Measurements from ENCODE around the gene ETHE1.
"Not testable (repeated sequence)": the region's sequence is repeated elsewhere in the genome, so short reads cannot be mapped to it uniquely, and the experiment has no call there.

The ETHE1 gene

DNA sequence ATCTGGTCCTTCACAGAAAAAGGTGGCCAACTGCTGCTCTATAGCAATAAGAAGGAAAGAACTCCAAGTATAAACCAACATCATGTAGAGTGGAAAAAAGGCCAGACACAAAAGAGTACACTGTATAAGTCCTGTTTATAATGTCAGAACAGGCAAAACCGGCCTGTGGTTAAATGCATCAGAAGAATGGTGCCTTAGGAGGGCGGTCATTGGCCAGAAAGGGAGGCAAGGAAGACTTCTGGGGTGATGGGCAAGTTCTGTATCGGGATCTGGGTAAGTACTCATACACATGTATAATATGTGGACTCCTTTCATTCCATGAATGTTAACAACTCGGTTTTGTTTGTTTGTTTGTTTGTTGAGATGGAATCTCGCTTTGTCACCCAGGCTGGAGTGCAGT is 4.1 kb downstream of the ETHE1 start:
- no peak for DNase-seq

DNA sequence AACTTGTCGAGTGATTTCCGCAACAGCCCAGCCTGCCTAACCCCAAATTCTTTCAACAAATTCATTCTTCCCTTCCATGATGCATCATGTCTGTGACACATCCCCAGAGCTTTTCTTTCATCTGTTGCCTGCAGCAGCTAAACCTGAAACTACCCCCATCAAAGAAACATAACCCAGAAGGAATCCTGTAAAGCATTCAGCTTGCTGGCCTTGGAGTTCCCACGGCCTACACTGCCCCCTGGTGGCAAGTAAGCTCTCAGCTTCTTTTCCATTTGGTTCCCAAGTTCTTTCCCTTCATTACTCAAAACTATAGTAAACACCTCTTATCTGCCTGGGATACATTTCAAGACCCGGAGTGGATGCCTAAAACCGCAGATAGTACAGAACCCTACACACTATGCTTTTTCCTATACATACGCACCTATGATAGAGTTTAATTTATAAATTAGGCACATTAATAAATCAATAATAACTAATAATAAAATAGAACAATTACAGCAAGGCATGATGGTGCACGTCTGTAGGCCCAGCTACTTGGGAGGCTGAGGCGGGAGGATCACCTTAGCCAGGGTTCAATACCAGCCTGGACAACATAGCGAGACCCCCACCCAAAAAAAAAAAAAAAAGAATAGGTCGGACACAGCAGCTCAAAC is 7.4 kb downstream of the ETHE1 start:
- peak; percentile 74 for DNase-seq

DNA sequence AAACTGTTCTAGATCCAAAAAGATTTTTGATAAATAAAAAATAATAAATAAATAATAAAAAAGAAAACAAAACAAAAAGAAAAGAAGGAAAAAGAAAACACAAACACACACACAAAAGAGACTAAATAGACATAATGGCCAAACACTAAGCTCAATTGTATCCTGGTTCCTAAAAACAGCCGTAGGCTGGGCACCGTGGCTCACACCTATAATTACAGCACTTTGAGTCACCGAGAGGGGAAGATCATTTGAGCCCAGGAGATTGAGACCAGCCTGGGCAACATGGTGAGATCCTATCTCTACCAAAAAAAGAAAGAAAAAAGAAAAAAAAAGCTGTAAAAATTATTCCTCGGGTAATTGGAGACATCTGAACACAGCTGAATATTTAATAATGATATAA is 8.9 kb downstream of the ETHE1 start:
- DNase-seq = no peak

DNA sequence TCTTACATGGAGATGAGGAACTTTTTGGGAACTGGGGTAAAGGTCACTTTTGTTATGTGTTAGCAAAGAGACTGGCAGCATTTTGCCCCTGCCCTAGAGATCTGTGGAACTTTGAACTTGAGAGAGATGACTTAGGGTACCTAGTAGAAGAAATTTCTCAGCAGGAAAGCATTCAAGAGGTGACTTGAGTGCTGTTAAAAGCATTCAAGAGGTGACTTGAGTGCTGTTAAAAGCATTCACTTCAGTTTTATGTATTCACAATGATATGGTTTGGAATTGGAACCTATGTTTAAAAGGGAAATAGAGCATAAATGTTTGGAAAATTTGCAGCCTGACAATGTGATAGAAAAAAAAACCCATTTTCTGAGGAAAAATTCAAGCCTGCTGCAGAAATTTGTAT is 14.6 kb downstream of the ETHE1 start:
- DNase-seq = not testable (repeated sequence)

DNA sequence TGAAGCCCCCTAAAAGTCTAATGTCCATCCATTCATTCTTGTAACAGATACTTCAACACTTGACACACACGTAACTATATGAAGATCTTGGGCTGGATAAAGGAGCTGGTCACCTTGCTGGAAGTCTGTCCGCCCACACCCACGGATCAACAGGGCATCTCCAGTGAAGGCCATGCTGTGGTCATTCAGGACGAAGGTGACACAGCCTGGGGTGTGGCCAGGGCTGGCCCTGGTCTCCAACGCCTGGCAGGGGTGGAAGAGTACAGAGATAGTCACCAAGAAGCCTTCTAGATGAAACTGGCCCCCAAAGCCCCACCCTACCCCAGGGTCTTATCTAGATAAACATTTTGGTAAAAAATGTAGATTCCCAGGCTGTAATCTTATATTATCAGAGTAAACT is 15.7 kb downstream of the ETHE1 start:
- DNase-seq = no peak

DNA sequence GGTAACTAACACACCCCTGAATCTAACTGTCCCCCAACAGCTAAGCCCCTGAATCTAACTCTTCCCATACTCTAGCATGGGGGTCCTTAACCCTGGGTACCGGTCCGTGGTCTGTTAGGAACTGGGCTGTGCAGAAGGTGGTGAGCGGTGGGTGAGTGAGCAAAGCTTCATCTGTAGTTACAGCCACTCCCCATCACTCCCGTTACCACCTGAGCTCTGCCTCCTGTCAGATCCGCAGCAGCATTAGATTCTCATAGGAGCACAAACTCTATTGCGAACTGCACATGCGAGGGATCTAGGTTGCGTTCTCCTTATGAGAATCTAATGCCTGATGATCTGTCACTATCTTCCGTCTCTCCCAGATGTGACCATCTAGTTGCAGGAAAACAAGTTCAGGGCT is 16.3 kb downstream of the ETHE1 start:
- DNase-seq = no peak

DNA sequence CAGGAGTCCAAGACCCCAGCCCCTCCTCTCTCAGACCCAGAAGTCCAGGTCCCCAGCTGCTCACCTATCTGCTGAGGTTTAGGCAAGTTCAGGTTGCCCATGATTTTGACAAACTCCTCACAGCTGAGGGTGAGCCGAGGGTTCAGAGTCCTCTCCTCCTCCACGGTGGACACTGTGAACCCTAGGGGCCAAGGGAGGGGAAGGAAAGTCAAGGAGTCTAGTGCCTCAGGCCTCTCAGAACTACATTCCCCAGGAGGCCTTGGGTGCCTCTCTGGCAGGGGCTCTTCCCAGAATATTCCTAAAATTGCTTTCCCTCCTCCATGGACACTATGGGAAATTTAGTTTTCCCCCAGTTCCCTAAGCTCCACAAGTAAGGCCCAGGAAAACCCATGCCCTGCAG is 19.1 kb downstream of the ETHE1 start:
- DNase-seq = no peak

DNA sequence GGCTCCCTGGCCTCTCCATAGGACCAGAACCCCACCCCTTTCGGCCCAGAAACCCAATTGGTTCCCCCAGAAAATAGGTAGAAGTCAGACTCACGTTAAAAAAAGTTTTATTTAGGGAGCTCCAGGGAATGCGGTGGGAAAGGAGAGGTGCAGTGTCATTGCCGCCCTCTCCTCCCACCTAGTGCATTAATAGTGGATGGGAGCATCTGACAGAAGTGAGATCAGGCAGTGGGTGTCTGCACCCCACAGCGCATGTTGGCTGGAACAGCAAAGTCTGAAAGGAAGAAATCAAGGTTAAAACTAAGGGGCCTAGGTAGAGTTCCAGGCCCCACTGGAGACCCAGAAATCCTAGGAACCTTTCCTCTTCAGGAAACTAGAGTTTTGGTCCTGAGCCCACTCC is 20.4 kb downstream of the ETHE1 start:
- DNase-seq = no peak

DNA sequence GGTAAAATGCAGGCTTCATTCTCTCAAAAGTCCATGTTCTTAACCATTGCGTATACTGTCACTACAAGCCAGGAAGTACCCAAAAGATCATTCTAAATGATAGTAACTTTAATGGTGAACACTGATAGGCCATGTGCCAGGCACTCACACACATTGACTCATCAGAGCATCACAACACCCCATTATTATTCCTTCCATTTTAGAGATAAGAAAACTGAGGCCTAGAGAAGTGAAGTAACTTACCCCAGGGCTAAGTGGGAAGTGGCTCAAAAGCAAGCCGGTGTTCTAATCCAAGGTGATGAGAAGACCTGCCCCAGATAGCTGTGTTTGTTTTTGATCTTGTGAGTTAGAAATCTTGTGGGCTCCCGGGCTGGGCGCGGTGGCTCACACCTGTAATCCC is 21.1 kb downstream of the ETHE1 start:
- DNase-seq = no peak

DNA sequence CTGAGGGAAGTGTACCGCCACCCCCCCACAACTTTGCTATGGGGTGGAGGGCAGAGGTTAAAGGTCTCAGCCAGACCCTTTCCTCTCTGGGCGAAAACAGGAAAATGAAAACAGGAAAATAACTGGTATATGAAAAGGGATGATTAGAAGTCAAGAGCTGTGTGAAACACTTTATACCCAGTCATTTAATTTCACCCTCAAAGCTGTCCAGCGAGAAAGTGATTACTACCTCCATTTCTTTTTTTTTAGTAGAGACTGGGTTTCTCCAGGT is 21.9 kb downstream of the ETHE1 start:
- no peak for DNase-seq

DNA sequence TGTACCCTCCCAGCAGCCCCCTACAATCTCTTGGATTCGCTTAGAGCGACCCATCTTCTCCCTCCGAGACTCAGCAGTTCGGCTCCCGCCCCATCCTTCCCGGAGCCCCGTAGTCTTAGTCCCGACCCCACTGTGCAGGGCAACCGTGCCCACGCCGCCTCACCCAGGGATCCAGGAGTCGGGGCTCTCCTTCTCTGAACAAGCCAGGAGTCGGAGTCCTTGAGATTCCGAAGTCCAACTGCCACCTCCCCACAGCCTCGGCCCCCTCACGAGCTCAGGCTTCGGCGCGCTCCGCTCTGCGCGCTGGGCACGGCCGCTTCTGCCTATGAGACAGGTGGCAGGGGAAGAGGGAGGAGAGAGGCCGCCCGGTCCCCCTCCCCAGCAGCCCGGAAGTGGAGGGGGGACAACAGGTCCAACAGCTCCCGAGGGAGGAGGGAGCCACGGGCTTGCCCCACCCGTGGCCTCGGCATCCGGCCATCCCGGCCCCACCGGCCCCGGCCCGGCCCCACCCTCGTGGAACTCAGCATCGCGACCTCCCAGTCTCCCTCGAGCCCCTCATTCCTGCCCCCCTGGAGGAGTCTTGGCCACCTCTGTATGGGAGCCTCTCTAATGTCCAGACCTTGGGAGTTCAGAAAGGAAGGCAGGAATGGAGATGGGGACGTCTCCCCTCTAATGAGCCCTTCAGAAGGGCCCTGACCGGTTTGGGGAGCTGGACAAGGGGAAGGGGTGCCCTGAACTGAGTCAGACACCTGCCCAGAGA is 22.4 kb downstream of the ETHE1 start, which contains the start of gene PHLDB3:
PHLDB3 (minus strand) TSS at position 321 of the 760 bp plus-strand sequence. CDS start 628 bp downstream, outside the sequence.
- DNase-seq = peak; percentile 36

DNA sequence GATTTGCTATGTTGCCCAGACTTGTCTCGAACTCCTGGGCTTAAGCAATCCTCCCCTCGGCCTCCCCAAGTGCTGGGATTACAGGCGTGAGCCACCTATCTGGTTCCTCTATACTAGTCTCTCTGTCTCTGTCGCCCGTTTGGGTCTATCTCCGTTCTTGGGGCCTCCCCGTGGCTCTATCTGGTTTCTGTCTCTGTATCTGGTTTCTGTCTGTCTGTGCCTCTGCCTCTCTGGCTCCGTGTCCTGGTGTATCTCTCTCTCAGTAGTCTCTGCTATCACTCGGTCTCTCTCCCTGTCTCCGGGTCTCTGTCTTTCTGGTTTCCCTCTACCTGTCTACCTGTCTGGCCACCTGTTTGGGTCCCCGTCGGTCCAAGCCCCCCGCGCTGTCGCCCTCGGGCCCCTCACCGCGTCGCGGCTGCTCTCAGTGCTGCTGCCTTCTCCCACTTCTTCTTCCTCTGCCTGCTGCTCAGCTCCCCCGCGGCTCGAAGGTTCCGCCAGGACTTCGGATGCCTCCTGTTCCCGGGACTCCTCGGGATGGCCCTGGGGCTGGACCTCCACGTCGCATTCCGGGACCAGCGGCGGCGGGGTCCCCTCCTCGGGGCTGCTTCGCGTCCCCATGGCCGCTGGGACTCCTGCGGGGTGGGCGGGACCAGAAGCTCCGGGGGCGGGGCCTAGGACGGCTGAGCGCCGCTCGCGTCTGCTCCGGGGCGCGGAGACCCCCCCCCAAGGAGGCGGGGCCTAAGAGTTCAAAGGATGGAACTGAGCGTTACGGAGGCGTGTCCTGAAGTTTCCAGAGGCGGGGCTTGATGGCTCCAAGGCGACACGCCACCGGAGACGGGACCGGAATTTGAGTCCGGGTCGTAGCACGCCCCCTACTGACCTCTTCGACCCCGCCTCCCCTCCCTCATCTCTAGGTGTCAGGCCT is 23.2 kb downstream of the ETHE1 start:
- peak; percentile 88 for DNase-seq

DNA sequence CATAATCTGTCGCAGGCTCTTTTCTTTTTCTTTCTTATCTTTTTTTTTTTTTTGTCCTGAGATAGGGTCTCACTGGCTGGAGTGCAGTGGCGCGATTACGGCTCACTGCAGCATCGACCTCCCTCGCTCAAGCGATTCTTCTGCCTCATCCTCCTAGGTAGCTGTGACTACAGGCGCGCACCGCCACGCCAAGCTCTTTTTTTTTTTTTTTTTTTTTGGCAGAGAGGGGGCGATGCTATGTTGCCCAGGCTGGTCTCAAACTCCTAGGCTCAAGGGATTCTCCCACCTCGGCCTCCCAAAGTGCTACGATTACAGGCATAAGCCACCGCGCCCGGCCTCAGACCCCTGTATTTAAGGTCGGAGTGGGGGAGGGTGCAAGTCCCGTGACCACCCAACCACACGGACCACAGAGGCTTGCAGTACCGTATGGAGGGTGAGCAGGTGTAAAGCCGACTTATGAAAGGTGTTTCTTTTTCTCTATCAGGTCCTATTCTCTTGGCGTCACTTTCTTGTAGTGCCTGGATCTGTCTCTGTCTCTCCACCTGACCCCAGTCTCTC is 24.5 kb downstream of the ETHE1 start:
- no peak for DNase-seq

DNA sequence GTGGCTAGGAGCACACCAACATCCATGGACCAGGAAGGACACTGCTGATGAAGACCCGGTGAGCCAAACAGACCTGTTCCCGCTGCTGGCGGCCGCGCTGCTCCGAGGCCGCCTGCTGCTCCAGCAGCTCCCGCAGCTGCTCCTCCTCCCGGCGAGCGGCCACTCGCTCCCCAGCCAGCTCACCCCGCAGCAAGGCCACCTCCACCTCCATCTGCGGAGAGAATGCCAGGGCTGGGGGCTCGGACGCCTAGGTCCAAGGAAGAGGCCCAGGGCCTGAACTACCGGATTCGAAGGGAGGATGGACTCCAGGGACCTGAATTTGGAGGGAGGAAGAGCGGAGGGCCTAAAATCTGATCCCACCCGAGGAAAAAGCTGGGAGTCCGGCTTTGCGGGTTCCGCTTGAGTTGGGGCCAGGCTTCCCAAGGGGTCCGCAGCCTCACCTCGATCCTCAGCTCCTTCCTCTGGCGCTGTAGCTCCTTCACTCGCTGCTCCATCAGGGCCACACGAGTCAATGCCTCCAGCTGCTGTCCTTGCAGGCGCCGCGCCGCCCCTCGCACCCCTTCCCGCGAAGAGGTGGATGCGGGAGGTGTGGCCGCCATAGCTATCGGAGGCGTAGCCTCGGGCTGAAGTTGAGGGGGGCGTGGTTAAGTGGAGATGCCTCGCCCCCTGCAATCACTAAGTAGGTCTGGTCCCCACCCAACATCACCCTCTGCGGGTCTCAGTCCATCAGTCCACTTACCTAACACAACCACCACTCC is 25.2 kb downstream of the ETHE1 start:
- DNase-seq = no peak

DNA sequence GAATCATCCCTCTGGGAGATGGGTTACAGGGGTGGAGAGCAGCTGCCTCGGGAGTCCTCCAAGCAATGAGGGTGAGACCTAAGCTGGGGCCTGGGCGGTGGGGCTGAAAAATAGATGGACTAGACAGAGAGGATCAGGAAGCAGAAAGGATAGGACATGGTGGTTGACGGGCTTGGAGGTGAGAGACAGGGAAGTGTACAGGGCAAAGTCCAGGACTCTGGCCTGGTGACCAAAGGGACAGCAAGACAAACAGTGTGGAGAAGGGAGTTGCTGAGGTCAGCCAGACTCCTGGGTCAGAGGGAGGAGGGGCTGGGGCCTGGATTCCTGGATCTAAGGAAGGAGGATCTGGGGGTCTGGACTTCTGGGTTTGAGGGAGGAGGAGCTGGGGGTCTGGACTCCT is 28.0 kb downstream of the ETHE1 start:
- DNase-seq = no peak

DNA sequence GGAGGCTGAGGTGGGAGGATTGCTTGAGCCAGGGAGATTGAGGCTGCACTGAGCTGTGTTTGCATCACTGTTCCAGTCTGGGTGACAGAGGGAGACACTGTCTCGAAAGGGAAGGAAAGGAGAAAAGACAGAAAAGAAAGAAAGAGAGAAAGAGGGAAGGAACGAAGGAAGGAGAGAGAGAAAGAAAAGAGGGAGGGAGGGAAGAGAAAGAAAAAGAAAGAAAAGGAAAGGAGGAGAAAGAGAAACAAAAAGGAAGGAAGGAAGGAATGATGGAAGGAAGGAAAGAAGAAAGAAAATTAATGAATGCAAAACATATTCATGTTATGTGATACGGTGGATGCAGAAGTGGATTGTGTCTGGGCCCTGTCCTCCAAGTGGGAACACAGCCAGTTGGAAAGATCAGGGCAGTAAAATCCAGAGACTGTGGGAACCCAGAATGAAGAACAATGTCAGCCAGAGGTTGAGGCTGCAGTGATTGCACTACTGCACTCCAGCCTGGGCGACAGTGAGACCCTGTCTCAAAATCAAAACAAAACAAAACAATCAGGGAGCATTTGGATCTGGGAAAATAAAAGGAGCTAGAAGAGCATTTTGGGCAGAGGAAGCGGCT is 28.7 kb downstream of the ETHE1 start:
- no peak for DNase-seq

DNA sequence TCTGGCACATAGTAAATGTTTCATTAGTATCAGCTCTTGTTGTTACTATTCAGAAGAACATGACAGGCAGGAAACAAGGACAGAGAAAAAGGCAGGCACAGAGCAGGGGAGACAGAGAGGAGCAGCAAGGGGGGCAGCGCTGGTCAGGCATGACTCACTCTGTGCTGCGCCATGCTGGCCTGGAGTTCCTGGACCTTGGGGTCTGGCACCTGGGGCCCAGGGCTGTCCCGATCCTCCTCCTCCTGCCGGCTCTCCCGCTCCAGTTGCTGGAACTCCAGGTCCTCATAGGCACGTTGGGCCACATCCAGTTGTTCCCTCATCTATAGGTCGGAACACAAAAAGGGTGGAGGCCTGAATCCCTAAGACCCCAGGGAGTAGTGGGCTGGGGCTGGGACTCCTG is 30.0 kb downstream of the ETHE1 start:
- DNase-seq = no peak

DNA sequence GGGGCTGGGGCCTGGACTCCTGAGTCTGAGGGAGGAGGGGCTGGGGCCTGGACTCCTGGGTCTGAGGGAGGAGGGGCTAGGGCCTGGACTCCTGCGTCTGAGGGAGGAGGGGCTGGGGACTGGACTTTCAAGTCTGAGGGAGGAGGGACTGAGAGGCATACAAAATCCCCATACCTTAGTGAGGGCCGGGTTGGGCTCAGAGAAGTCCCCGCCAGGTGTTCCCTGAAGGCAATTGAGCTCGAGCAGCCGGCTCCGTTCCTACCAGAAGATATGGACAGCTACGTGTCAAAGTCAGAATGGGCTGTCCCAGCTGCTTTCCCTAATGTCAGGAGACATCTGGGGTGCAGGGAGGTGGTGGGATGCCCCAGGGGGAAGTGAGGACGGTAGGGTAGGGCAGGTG is 31.9 kb downstream of the ETHE1 start:
- no peak for DNase-seq

DNA sequence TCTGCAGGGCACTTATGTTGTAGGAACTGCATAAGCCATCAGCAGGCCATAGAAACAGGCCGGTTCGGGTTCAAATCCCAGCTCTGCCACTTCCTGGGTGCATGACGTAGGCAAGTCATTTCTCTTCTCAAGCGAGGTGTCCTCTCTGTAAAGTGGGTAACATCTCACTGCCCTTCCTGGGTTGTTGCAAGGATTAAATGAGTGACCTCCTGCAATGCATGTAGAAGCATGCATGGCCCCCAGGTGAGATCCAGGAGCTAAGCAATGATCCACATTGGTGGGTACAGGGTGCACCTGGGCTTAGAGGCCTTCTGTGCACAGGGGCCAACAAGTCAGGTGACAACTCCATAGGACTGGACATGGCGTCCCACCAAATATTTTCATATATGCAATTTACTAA is 36.2 kb downstream of the ETHE1 start:
- no peak for DNase-seq

DNA sequence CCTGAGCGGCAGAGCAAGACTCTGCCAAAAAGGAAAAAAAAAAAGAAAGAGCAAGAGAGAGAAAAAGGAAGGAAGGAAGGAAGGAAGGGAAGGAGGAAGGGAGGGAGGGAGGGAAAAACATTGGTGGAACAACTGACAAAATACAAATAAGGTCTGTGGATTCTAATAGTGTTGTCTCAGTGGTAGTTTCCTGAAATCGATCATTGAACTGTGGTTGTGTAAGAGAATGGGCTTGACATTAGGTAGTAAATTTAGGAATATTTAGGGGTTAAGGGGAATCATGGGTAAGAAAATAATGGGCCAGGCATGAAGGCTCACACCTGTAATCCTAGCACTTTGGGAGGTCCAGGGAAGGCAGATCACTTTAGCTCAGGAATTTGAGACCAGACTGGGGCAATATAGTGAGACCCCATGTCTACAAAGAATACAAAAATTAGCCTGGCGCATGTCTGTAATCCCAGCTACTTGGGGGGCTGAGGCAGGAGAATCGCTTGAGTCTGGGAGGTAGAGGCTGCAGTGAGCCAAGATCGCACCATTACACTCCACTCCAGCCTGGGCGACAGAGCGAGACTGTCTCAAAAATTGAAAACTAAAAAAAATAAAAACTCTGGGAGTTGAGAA is 36.9 kb downstream of the ETHE1 start:
- no peak for DNase-seq

DNA sequence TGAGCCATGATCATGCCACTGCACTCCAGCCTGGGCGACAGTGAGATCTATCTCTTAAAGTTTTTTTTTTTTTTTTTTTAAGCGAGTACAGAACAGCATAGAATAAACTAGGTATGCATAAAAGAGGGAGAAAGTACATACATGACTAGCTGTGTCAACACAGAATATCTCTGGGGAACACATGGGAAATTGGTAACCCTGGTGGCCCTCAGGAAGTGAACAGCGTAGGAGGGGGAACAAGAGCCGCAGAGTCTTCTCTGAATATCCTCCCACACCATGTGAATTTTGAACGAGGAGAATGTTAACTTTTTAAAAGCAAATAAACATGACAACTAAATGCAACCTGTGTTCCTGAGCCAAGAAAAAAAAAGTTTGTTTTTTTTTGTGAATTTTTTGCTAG is 37.7 kb downstream of the ETHE1 start:
- DNase-seq = no peak

DNA sequence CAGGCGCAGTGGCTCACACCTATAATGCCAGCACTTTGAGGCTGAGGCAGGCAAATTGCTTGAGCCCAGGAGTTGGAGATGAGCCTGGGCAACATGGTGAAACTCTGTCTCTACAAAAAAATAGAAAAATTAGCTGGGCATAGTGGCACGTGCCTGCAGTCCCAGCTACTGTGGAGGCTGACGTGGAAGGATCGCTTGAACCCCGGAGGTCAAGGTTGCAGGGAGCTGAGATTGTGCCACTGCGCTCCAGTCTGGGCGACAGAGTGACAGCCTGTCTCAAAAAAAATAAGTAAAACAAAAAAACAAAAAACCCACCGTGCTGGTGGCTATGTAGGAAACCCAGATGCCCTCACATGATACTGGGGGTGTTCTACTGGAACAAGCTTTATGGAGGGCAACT is 38.8 kb downstream of the ETHE1 start:
- DNase-seq = no peak

Data from NCI-H2029 (cell line).